BLaER1 (cell line): ENCODE data around the gene ANKRD11.
"Not testable (repeated sequence)": the region's sequence is repeated elsewhere in the genome, so short reads cannot be mapped to it uniquely, and the experiment has no call there.

Source experiments
- H3K27ac ChIP-seq: shearing (Covaris generic); formaldehyde crosslinking; 2 replicates; pipeline ENCODE4 v1.8.1; 2022
- H3K27me3 ChIP-seq: shearing (Covaris generic); formaldehyde crosslinking; 2 replicates; pipeline ENCODE4 v1.8.1; 2022
- H3K36me3 ChIP-seq: shearing (Covaris generic); formaldehyde crosslinking; 2 replicates; pipeline ENCODE4 v1.8.1; 2022
- H3K4me1 ChIP-seq: shearing (Covaris generic); formaldehyde crosslinking; 2 replicates; pipeline ENCODE4 v1.8.1; 2022
- H3K4me2 ChIP-seq: shearing (Covaris generic); formaldehyde crosslinking; 2 replicates; pipeline ENCODE4 v1.8.1; 2022
- H3K4me3 ChIP-seq: shearing (Covaris generic); formaldehyde crosslinking; 2 replicates; pipeline ENCODE4 v1.8.1; 2022
- H3K9ac ChIP-seq: shearing (Covaris generic); formaldehyde crosslinking; 2 replicates; pipeline ENCODE4 v1.8.1; 2022
- H3K9me3 ChIP-seq: shearing (Covaris generic); formaldehyde crosslinking; 2 replicates; pipeline ENCODE4 v1.8.1; 2022
- H4K20me1 ChIP-seq: shearing (Covaris generic); formaldehyde crosslinking; 2 replicates; pipeline ENCODE4 v1.8.1; 2022
- Cebpa-rat ChIP-seq: shearing (Covaris generic); IDR thresholded peaks from 2 replicates; pipeline ENCODE4 v1.8.1; 2022

ANKRD11 gene

DNA sequence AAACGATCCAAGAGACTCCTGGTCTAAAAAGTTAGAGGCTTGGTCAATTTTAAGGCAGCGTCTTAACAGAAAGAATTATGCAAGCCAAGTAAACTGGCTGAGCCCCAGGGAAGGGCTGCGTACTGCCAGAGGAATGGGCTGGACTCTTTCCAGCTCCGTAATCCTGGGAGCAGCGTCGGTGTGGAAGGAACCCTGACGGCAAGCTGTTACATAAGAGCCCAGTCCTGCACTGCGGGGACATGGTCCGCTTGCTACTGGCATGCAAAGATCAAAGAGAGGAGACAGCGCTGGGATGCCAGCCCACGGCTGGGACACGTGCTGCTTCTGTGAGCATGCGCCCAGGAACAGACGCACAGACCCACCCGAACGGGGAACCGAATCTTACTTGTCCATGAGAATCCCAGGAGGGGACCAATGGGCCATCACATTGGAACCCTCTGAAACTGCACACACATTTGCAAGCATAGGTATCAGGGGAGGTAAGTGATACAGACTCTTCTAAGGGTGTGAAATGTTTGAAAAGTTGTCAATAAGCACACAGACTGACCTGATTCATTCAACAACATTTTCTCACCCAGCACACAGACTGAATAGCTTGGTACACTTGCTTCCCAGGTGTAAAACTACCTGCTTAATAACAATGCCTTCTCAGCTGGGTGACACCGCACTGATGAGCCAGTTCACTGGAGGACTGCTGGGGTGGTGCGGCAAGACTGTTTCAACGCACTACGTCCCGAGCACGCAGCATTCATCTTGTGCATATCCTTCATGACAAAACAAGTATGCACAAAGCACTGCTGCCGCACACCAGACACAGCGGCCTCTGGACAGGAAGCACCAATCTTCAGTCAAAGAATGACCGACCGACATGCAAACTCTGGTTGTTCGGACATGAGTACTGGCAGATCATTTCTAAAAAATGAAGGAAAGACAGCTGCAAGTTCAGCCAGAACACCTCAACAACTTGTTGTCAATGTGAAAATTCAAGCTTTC, 94.9 kb downstream of the ANKRD11 start:
- Histone ChIP-seq H3K27ac (no peak overlapping the region), H3K9me3 (no peaks in the 10 kb centered on the region; the same call in 1 of the 2 replicates), H3K36me3 (peaks cover 79% of the 10 kb centered on the region), H3K4me1 (peaks cover 62% of the 10 kb centered on the region), H3K9ac (no peak overlapping the region), H3K27me3 (no peaks in the 10 kb centered on the region), H3K4me3 (no peak overlapping the region), H3K4me2 (peak overlapping the region; percentile 65), H4K20me1 (peaks cover 97% of the 10 kb centered on the region)
- TF ChIP-seq Cebpa-rat, result no peak

DNA sequence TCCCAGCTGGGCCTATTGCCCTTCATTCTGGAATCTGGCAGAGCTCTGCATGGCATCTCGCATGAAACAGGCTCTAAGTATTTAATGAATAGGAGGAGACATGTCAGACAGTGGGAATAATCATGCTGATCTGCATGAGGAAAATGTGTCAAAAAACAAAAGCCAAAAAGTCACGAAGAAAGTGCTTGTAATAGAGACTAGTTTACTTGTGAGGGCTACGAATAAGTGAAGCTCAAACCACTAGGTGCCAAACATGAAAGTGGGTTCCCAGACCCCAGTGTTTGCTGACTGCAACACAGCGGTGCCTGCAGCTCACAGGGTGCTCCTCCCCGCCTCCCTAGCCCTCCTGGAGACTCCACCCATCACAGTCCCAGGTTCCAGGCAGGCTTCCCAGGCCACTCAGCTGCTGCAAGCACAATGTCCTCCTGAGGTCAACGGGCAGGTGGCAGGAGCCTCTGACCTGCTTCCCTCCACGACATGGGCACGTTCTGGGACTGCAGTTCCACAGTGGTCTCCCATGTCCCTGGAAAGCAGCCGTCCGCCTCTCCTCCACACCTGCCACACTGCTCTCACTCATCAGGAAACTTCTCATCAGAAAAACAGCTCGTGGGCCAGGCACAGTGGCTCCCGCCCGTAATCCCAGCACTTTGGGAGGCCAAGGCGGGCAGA, 96.5 kb downstream of the ANKRD11 start:
- TF ChIP-seq Cebpa-rat, result no peak
- Histone ChIP-seq H3K36me3 (peaks cover 78% of the 10 kb centered on the region), H3K4me3 (no peak overlapping the region), H3K9me3 (no peaks in the 10 kb centered on the region; the same call in 1 of the 2 replicates), H4K20me1 (peaks cover 100% of the 10 kb centered on the region), H3K27ac (no peak overlapping the region), H3K4me2 (no peak overlapping the region), H3K27me3 (no peaks in the 10 kb centered on the region), H3K9ac (no peak overlapping the region), H3K4me1 (peaks cover 53% of the 10 kb centered on the region)

DNA sequence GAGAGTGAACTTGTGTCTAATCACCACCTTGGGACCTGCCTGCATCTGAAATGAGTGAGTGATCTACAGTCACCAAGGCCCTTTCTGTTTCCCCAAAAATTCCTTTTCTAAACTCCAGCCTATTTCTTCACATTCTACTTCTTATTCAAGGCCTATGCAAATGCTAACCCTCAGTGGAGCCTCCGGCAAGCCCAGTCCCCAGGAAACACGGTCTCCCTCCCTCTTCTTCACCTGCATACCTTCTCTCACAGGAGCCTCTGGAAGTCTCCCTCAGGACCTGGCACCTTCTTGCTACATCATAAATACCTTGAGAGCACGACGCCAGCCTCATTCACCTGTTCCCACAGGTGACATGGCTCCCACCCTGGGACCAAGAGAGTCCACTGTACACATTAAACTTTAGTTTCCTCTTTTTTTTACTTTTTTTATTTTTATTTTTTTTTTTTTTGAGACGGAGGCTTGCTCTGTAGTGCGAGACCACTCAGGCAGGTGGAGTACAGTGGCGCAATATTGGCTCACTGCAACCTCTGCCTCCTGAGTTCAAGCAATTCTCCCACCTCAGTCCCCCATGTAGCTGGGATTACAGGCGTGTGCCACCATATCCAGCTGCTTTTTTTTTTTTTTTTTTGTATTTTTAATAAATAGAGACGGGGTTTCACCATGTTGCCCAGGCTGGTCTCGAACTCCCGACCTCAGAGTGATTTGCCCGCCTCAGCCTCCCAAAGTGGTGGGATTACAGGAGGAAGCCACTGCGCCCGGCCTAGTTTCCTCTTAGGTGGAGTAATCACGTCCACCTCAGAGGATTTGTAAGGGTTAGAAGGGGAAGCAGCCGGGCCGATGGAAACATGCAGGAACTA, 97.3 kb downstream of the ANKRD11 start:
- Histone ChIP-seq H4K20me1 (peaks cover 100% of the 10 kb centered on the region), H3K4me2 (no peak overlapping the region), H3K27ac (no peak overlapping the region), H3K9me3 (no peaks in the 10 kb centered on the region; the same call in 1 of the 2 replicates), H3K9ac (no peak overlapping the region), H3K4me3 (no peak overlapping the region), H3K36me3 (peaks cover 76% of the 10 kb centered on the region), H3K4me1 (peaks cover 53% of the 10 kb centered on the region), H3K27me3 (no peaks in the 10 kb centered on the region)
- TF ChIP-seq Cebpa-rat, result no peak

DNA sequence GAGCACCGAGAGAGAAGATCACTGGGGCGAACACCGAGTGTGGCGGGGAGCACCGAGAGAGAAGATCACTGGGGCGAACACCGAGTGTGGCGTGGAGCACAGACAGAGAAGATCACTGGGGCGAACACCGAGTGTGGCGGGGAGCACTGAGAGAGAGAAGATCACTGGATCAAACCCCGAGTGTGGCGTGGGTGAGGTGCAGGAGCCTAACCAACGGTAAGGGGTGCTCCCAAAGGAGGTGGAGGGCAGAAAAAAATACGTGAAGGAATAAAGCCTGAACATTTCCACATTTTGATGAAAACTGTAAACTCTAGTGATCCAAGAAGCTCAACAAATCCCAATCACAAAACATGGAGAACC, 100.2 kb downstream of the ANKRD11 start:
- not testable (repeated sequence) for H3K4me2 ChIP-seq, H3K4me3 ChIP-seq, H3K27ac ChIP-seq, H3K9ac ChIP-seq, H3K27me3 ChIP-seq, H3K9me3 ChIP-seq
- peaks cover 100% of the 10 kb centered on the region for H4K20me1 ChIP-seq
- H3K4me1 ChIP-seq, result peaks cover 53% of the 10 kb centered on the region
- peaks cover 66% of the 10 kb centered on the region for H3K36me3 ChIP-seq

DNA sequence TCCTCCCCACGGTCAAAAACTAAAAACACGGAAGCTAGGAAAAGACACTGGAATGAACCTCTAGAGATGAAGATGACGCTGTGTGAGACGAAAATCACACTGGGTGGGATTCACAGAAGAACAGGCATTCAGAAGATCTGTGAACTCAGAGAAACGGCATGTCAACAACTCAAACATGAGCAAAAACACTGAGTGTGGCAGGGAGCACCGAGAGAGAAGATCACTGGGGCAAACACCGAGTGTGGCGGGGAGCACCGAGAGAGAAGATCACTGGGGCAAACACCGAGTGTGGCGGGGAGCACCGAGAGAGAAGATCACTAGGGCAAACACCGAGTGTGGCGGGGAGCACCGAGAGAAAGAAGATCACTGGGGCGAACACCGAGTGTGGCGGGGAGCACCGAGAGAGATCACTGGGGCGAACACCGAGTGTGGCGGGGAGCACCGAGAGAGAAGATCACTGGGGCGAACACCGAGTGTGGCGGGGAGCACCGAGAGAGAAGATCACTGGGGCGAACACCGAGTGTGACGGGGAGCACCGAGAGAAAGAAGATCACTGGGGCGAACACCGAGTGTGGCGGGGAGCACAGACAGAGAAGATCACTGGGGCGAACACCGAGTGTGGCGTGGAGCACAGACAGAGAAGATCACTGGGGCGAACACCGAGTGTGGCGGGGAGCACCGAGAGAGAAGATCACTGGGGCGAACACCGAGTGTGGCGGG, 100.7 kb downstream of the ANKRD11 start:
- H4K20me1 ChIP-seq, result peaks cover 100% of the 10 kb centered on the region

DNA sequence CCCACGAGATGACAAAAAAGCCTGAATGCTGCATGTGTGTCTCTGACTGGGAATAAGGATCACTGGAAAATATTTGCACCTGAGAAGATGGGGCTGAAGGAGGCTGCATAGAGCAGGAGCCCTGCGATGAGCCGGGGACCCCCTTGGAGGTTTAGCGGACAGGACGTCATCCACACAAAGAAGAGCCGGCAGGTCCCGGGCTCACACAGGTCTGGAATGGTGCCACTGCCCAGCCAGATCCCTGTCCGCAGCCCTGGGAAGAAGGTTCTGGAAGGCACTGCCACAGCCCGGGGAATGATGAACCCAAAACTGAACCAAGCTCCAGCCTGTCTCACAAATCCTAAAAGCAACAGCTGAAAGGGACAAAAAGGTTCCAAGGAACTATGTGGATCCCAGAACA, 101.8 kb downstream of the ANKRD11 start:
- Histone ChIP-seq H3K4me3 (no peak overlapping the region), H4K20me1 (peaks cover 100% of the 10 kb centered on the region), H3K9ac (peak overlapping the region; percentile 18; the same call in 1 of the 2 replicates), H3K27me3 (no peaks in the 10 kb centered on the region), H3K36me3 (peaks cover 58% of the 10 kb centered on the region), H3K27ac (no peak overlapping the region), H3K4me1 (peaks cover 55% of the 10 kb centered on the region), H3K4me2 (peak overlapping the region; percentile 72), H3K9me3 (no peaks in the 10 kb centered on the region; the same call in 1 of the 2 replicates)
- no peak for TF ChIP-seq Cebpa-rat

More for the DNA sequence above, 100.7 kb downstream of the ANKRD11 start:
- H3K36me3 ChIP-seq, result peaks cover 66% of the 10 kb centered on the region
- not testable (repeated sequence) for H3K27me3 ChIP-seq, H3K9me3 ChIP-seq, H3K27ac ChIP-seq, H3K4me3 ChIP-seq, H3K4me2 ChIP-seq, H3K9ac ChIP-seq
- H3K4me1 ChIP-seq, result peaks cover 53% of the 10 kb centered on the region

DNA sequence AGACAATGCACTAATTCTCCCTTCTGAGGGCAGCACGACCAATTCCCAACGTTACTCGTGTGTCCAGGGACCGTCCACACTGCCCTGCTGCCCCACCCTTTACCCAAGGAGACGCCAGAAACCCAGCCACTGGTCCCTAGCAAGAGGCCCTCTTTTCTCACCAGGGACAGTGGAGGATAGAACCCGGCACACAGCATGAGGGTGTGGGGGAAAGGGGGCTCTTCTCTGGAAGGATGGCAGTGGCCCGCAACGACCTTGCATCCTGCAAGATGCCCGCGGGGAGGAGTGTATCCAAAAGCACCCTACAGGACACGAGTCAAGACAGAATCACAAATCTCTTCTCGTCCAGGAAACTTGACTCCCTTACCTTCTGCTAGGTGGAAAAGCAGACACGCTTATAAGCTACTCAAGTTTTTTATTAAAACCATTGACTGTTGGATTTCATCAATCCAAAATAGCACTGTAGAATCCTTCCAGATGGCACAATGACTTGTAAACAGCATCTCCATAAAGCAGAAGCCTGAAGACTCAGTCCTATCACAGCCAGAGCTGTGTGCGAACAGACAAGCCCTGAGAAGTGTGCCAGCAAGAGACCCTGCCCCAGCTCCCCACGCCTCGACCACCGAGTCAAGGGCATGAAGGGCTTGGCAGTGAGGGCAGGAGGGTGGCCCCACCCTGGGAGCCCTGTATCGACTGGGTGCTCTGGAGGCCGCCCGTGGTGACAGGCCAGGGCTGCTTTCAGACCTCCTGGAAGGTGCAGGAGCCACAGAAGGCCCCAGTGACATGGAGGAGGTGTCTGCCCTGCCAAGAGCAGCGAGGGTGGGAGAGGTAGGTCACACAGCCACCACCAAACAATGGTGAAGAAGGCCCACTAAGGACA, 103.8 kb downstream of the ANKRD11 start:
- Histone ChIP-seq H3K27ac (peak overlapping the region; percentile 38), H3K4me2 (peak overlapping the region; percentile 72), H3K9ac (peak overlapping the region; percentile 38; the same call in 1 of the 2 replicates), H4K20me1 (peaks cover 100% of the 10 kb centered on the region), H3K4me3 (no peak overlapping the region), H3K36me3 (peaks cover 42% of the 10 kb centered on the region), H3K4me1 (peaks cover 75% of the 10 kb centered on the region), H3K27me3 (no peaks in the 10 kb centered on the region), H3K9me3 (no peaks in the 10 kb centered on the region; the same call in 1 of the 2 replicates)
- no peak for TF ChIP-seq Cebpa-rat

DNA sequence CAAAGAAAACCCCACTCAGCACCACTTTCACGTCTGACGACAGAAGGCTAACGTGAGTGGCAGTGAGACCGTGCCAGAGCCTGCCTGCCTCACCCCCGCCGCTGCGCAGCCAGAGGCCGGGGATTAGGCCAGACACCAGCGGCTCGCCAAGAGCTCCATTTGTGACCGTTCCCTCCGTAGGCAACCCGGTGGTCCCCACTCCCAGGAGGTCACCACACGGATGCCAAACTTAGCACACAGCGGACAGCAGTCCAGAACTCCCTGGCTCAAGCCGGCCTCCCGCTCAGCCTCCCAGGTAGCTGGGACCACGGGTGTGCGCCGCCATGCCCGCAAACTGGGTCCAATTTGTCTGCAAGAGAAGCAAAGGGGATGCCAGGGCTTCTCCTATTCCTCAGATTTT, 104.6 kb downstream of the ANKRD11 start:
- Histone ChIP-seq H3K4me2 (peak overlapping the region; percentile 42), H3K9ac (no peak overlapping the region), H3K9me3 (no peaks in the 10 kb centered on the region), H3K27ac (no peak overlapping the region), H3K4me1 (peaks cover 84% of the 10 kb centered on the region), H3K36me3 (peaks cover 35% of the 10 kb centered on the region), H3K4me3 (no peak overlapping the region), H4K20me1 (peaks cover 100% of the 10 kb centered on the region), H3K27me3 (no peaks in the 10 kb centered on the region)
- no peak for TF ChIP-seq Cebpa-rat
